ENCODE data around the gene LAMTOR5.

- TF ChIP-seq POLR2AphosphoS5 (IDR thresholded peaks at IDR 0.05; ENCODE audit: borderline replicate concordance, low read depth, low read length), result no peak
- TF ChIP-seq EZH2 (IDR thresholded peaks at IDR 0.05), result no peak
These were observed 43.4 kb upstream of the LAMTOR5 start, which contains the start of gene PROK1 for GRCh38 chr1:110450929-110451328.

All from SK-N-MC (cell line).